ENCODE data around the gene TRHDE.

GRCh38 chr12:72296389-72296788, 24.2 kb downstream of the TRHDE start:
- TF ChIP-seq, protein P1, sequence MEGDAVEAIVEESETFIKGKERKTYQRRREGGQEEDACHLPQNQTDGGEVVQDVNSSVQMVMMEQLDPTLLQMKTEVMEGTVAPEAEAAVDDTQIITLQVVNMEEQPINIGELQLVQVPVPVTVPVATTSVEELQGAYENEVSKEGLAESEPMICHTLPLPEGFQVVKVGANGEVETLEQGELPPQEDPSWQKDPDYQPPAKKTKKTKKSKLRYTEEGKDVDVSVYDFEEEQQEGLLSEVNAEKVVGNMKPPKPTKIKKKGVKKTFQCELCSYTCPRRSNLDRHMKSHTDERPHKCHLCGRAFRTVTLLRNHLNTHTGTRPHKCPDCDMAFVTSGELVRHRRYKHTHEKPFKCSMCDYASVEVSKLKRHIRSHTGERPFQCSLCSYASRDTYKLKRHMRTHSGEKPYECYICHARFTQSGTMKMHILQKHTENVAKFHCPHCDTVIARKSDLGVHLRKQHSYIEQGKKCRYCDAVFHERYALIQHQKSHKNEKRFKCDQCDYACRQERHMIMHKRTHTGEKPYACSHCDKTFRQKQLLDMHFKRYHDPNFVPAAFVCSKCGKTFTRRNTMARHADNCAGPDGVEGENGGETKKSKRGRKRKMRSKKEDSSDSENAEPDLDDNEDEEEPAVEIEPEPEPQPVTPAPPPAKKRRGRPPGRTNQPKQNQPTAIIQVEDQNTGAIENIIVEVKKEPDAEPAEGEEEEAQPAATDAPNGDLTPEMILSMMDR (conservative IDR thresholded peaks at IDR 0.05; ENCODE audit: low read depth, low read length), result no peak
- no peak for TF ChIP-seq EZH2 (IDR thresholded peaks at IDR 0.05; ENCODE audit: low read length, unreplicated experiment)
